ENCODE measurements around the gene CLRN2.

CLRN2 gene

DNA sequence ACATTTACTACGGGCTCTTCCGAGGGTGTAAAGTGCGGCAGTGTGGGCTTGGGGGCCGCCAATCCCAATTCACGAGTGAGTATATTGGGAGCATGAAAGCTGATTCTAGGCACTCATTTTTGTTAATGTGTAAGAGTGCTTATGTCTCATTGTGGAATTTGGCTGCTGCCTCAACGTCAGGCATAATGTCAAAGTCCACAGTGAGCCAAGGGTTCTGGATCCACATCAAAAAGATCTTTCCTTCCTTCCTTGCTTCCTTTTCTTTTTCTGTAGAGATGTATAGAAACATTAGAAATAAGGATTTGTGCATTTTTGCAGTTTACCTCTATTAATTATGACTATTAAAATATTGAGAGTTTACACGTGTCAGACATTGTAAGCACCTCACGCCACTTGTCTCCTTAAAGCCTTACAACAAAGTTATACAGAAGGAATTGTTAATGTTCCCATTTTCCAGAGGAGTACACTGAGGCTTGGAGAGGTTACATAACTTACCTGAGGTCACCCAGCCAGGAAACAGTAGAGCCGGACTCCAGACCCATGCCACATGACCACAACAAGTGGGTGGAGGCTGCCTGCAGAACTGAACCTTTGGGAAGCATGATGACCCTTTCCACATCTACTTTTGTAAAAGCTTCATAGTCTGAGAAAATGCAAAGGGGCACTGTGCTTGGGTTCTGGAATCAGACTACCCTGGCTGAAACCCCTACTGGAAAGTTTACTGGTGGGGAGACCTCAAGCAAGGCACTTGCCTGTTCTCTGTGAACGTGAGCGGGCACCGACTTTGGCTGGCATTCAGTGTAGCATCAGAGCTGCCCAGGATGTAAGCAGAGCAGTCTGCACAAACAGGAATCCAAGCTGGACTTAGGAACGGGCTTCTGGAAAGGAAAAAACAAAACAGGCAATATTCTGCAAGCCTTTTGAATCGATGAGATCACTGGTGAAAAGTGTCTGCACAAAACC lies 761 bp downstream of the CLRN2 start:
- no peak for DNase-seq (ENCODE audit: low spot score)
- TF ChIP-seq, protein P1, sequence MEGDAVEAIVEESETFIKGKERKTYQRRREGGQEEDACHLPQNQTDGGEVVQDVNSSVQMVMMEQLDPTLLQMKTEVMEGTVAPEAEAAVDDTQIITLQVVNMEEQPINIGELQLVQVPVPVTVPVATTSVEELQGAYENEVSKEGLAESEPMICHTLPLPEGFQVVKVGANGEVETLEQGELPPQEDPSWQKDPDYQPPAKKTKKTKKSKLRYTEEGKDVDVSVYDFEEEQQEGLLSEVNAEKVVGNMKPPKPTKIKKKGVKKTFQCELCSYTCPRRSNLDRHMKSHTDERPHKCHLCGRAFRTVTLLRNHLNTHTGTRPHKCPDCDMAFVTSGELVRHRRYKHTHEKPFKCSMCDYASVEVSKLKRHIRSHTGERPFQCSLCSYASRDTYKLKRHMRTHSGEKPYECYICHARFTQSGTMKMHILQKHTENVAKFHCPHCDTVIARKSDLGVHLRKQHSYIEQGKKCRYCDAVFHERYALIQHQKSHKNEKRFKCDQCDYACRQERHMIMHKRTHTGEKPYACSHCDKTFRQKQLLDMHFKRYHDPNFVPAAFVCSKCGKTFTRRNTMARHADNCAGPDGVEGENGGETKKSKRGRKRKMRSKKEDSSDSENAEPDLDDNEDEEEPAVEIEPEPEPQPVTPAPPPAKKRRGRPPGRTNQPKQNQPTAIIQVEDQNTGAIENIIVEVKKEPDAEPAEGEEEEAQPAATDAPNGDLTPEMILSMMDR (IDR thresholded peaks at IDR 0.05; ENCODE audit: extremely low read depth, missing control alignments) = no peak

DNA sequence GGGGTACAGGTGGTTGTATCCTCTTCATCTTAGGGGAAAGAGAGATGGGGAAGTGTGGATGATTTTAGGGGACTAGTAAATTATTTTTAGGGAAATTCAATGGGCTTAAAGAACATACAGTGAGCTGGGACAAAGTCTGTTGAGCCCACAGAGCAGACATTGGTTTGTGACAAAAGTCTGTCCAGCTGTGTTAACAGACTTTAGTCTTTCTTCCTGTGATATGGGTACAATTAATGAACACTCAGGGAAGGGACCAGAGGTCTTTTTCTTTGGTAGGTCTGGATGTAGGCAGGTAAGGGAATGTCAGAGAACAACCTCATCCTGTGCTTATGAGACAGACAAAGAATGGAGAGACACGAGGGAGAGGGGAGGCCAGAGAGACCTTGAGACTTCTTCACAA lies 2.0 kb downstream of the CLRN2 start:
- no peak for DNase-seq (ENCODE audit: low spot score)
- TF ChIP-seq, protein P1 (IDR thresholded peaks at IDR 0.05; ENCODE audit: extremely low read depth, missing control alignments) = no peak

DNA sequence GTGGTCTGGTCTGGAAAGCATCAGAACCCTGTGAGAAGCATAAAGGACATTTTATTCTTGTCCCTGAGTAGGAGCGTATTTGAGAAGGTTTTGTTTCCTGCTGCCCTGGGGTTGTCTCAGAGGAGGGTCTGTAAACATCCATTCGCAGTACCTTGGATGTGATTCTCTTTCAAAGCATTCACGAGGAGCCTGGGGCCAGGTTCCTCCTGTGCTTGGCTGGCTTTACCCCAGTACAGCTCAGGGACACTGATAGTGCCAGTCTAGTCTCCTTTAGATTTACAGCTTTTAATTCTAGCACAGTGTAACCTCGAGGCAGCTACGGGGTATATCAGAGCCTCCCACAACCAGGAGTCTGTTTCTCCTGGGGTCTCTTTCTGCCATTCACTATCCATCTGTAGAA lies 2.7 kb downstream of the CLRN2 start:
- TF ChIP-seq, protein P1 (IDR thresholded peaks at IDR 0.05; ENCODE audit: extremely low read depth, missing control alignments) = no peak

DNA sequence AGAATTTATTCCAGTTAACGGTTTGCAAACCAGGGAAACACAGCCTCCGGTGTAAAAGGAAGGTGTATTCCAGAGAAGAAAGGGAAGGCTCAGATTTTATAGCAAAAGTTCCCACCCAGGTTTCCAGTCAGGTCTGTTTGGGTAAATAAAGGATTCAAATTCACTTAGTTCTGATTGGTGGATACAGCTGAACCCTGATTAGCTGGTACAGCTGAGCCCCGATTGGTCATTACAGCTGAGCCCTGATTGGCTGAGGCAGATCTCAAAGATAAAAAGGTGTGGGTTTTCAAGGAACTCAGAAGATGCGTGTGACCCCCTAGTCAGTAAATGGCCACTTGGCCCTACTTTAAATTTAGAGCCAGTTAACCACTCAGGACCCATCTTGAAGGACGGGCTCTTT lies 6.6 kb downstream of the CLRN2 start:
- DNase-seq (ENCODE audit: low spot score) = no peak
- TF ChIP-seq, protein P1 (IDR thresholded peaks at IDR 0.05; ENCODE audit: extremely low read depth, missing control alignments) = no peak

More for the DNA sequence above, 2.7 kb downstream of the CLRN2 start:
- no peak for DNase-seq (ENCODE audit: low spot score)

DNA sequence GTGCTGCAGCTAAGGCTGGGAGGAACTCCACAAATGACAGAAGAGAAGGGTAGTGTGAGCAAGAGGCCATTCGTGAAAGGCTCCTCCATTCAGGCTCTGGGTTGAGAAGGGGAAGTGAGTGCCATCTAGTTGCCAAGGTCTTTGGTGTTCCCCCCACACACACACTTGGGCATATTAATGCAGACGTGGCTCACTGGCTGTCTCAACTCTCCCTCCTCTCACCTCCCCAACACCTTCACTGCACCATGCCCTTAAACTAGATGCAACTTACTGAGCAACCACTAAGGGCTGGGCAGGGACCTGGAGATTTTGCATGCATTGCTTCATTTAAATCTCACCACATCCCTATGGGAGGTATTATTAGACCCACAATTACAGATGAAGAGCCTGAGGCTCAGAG lies 8.7 kb downstream of the CLRN2 start:
- no peak for DNase-seq (ENCODE audit: low spot score)
- TF ChIP-seq, protein P1 (IDR thresholded peaks at IDR 0.05; ENCODE audit: extremely low read depth, missing control alignments) = no peak

DNA sequence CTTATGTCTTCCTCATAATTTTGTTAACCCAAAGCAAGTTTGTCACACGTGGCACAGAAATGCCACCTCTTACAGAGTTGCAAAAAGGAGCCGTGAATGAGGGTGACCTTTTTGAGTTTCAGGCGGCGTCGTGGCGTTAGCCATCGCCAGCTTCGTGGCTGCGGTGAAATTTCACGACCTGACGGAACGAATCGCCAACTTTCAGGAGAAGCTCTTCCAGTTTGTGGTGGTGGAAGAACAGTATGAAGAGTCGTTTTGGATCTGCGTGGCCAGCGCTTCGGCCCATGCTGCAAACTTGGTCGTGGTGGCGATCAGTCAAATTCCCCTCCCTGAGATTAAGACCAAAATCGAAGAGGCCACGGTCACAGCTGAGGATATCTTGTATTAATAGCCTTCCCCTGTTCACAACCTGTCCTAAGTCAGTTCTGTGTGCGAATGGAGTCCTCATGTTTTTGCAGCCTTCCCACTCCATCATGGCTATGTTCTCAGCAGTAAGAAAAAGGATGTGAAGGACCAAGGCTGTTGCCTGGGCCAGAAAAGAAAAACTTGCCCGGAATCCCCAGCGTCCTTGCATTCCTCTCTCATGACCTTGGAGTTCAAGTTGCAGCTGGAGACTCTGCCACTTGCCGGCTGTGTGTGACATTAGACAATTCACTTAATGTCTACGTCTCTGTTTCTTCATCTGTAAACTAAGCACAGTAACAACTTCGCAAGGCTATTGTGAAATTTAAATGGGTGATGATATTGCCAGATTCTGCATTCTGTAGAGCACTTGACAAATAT lies 11.9 kb downstream of the CLRN2 start:
- TF ChIP-seq, protein P1 (IDR thresholded peaks at IDR 0.05; ENCODE audit: extremely low read depth, missing control alignments) = no peak
- DNase-seq (ENCODE audit: low spot score) = no peak

Measured in GM20000 (cell line).